ENCODE data around the gene SPAG17.

- TF ChIP-seq, protein P1, sequence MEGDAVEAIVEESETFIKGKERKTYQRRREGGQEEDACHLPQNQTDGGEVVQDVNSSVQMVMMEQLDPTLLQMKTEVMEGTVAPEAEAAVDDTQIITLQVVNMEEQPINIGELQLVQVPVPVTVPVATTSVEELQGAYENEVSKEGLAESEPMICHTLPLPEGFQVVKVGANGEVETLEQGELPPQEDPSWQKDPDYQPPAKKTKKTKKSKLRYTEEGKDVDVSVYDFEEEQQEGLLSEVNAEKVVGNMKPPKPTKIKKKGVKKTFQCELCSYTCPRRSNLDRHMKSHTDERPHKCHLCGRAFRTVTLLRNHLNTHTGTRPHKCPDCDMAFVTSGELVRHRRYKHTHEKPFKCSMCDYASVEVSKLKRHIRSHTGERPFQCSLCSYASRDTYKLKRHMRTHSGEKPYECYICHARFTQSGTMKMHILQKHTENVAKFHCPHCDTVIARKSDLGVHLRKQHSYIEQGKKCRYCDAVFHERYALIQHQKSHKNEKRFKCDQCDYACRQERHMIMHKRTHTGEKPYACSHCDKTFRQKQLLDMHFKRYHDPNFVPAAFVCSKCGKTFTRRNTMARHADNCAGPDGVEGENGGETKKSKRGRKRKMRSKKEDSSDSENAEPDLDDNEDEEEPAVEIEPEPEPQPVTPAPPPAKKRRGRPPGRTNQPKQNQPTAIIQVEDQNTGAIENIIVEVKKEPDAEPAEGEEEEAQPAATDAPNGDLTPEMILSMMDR (IDR thresholded peaks at IDR 0.05; ENCODE audit: low read depth, low read length, poor library complexity, severe bottlenecking), result no peak
- TF ChIP-seq EZH2phosphoT487 (IDR thresholded peaks at IDR 0.05; ENCODE audit: borderline replicate concordance, low read length), result no peak
Observed at GRCh38 chr1:118073648-118074435, 111.2 kb downstream of the SPAG17 start.

All from DOHH2 (cell line).